ENCODE results near the gene OR52A1. TPM values are rescaled to one million over a fixed set of nuclear protein-coding genes. Genes with fewer than 3 reads are reported as not detected.

Gene OR52A1
- total and polyA plus RNA-seq, 9 of the 15 experiments (the other 6 are each of a cell fraction or from before 2014, with no cell fraction given) = under 0.01 to 0.33 (median 0.13) TPM; not detected in 3

- Histone ChIP-seq H4K20me1 (replicated peaks; ENCODE audit: control insufficient read depth, insufficient read depth, low read length) (no peaks in the 10 kb centered on the region), H3K79me2 (ENCODE audit: control insufficient read depth, insufficient read depth, low read length) (no peaks in the 10 kb centered on the region), H3K27ac (ENCODE audit: extremely low read depth, low read depth, low read length) (peak overlapping the region; percentile 41; the same call in 1 of the 3 replicates), H3K9me1 (ENCODE audit: control insufficient read depth, insufficient read depth, low read length) (no peaks in the 10 kb centered on the region), H2AFZ (ENCODE audit: low read depth, low read length) (peak overlapping the region; percentile 88), H3K9ac (ENCODE audit: insufficient read depth in 1 of 2, low read depth in 2 of 2, low read length in 2 of 2) (peak overlapping the region in 1 of 2 experiments; percentile 24; a peak in 2 of 4 replicates), H3K27me3 (ENCODE audit: control insufficient read depth in 2 of 2, insufficient read depth in 2 of 2, low read length in 2 of 2) (no peaks in the 10 kb centered on the region), H3K9me3 (replicated peaks; ENCODE audit: control insufficient read depth, insufficient read depth, low read depth, low read length) (no peaks in the 10 kb centered on the region), H3K36me3 (ENCODE audit: control insufficient read depth, insufficient read depth, low read length) (no peaks in the 10 kb centered on the region), H3K4me3 (no peak overlapping the region), H3K4me2 (ENCODE audit: insufficient read depth, low read length) (peak overlapping the region; percentile 67), H3K4me1 (replicated peaks in 1 of 2; ENCODE audit: control insufficient read depth in 2 of 2, insufficient read depth in 2 of 2, low read length in 2 of 2) (peaks cover 6 to 18% of the 10 kb centered on the region in 2 experiments; a peak in 4 of 5 replicates)
- POLR2A ChIA-PET = interaction anchor here (0.5 to 1.0 kb wide), 6 partner anchors 12 to 309 kb away, joined by 3 to 4 read pairs (median 3); no protein-coding TSS in a partner anchor
- intact Hi-C loops (cut with micrococcal nuclease) (loop anchor here (2.0 kb wide), 1 partner anchor 71 kb away; no protein-coding TSS in a partner anchor), in situ Hi-C loops (cut with MboI) (no loop called here)
- WGBS (ENCODE audit: insufficient coverage, low coverage, missing lambda C conversion rate) = 5% methylated on average over 5 of the region's 5 CpGs
- FAIRE-seq = peak; percentile 90
- DNase-seq (ENCODE audit: extremely low read depth in 1 of 4, low spot score in 3 of 4) = peak; percentile 35 to 86 (median 54)
- peak; percentile 98 for ATAC-seq
- BruUV-seq (replicated peaks) = no TSS peak
- CTCF ChIA-PET (ENCODE audit: low intra/inter-chr PET ratio) = interaction anchor here (0.6 to 0.8 kb wide), 2 partner anchors 72 to 365 kb away, joined by 3 read pairs; no protein-coding TSS in a partner anchor
- TF ChIP-seq MYC (IDR thresholded peaks at IDR 0.05; ENCODE audit: low read depth, low read length) (peak; percentile 33; the same call in 1 of the 2 replicates), MYC (CRISPR knock-in tag; IDR thresholded peaks at IDR 0.05; ENCODE audit: borderline replicate concordance, low read depth) (no peak), MNT (conservative IDR thresholded peaks at IDR 0.05) (no peak), CREM (IDR thresholded peaks at IDR 0.05; ENCODE audit: low read depth) (no peak), BHLHE40 (IDR thresholded peaks at IDR 0.05; ENCODE audit: low read length) (no peak), FOS (IDR thresholded peaks at IDR 0.05; ENCODE audit: extremely low read depth, insufficient read length) (no peak), SMARCA4 (IDR thresholded peaks at IDR 0.05) (peak; percentile 30; the same call in 1 of the 2 replicates), NFE2L1 (tag; IDR thresholded peaks at IDR 0.05; ENCODE audit: borderline replicate concordance, low read depth) (no peak), DPF2 (IDR thresholded peaks at IDR 0.05) (0 out of 2 replicates have a peak, but pooled peaks have one; percentile 14), MAFG (tag; conservative IDR thresholded peaks at IDR 0.05) (peak; percentile 45), ZNF512 (tag; IDR thresholded peaks at IDR 0.05) (no peak), EP400 (IDR thresholded peaks at IDR 0.05) (no peak), MAFK (IDR thresholded peaks at IDR 0.05; ENCODE audit: low read length) (peak; percentile 34; the same call in 1 of the 2 replicates), CTBP1 (IDR thresholded peaks at IDR 0.05; ENCODE audit: borderline replicate concordance) (peak; percentile 29; the same call in 1 of the 2 replicates), ZBTB33 (CRISPR knock-in tag; IDR thresholded peaks at IDR 0.05) (no peak), ETV6 (IDR thresholded peaks at IDR 0.05; ENCODE audit: borderline replicate concordance in 1 of 2, low read depth in 2 of 2, low read length in 1 of 2) (no peak), ETV6 (CRISPR knock-in tag; IDR thresholded peaks at IDR 0.05; ENCODE audit: borderline replicate concordance) (no peak), SIN3B (IDR thresholded peaks at IDR 0.05; ENCODE audit: low read depth) (no peak), SUPT5H (IDR thresholded peaks at IDR 0.05) (no peak)
Measured at GRCh38 chr11:5196067-5196466, 41.5 kb upstream of the OR52A1 start.
